Nephron progenitor cell (in vitro differentiated cells): ENCODE data around the gene NFATC4.
"Not testable (repeated sequence)": the region's sequence is repeated elsewhere in the genome, so short reads cannot be mapped to it uniquely, and the experiment has no call there.

ENCODE experiments used
- DNase-seq: peaks from one replicate; pipeline ENCODE4 v3.0.0; 2021
- H3K27ac Mint-ChIP-seq: 2 replicates; pipeline ENCODE4 v1.8.0; 2021; ENCODE audit warnings: mild to moderate bottlenecking, moderate library complexity, mixed read lengths
- H3K27me3 Mint-ChIP-seq: 2 replicates; pipeline ENCODE4 v1.8.0; 2021; ENCODE audit warnings: mild to moderate bottlenecking, low read depth, mixed read lengths; ENCODE audit not compliant: poor library complexity
- H3K36me3 Mint-ChIP-seq: 2 replicates; pipeline ENCODE4 v1.8.0; 2021; ENCODE audit warnings: low read depth, mixed read lengths
- H3K4me1 Mint-ChIP-seq: 2 replicates; pipeline ENCODE4 v1.8.0; 2021; ENCODE audit warnings: mixed read lengths
- H3K4me3 Mint-ChIP-seq: 2 replicates; pipeline ENCODE4 v1.8.0; 2021; ENCODE audit warnings: mild to moderate bottlenecking, moderate library complexity, mixed read lengths
- H3K9me3 Mint-ChIP-seq: 2 replicates; pipeline ENCODE4 v1.8.0; 2021; ENCODE audit warnings: mild to moderate bottlenecking, moderate library complexity, mixed read lengths
- TF ChIP-seq, protein P1 (sequence below): fragments of 200-600 bp; sonication (generic); IDR thresholded peaks from 2 replicates; pipeline ENCODE4 v1.5.0; 2021; ENCODE audit warnings: antibody characterized with exemption

NFATC4 gene

DNA sequence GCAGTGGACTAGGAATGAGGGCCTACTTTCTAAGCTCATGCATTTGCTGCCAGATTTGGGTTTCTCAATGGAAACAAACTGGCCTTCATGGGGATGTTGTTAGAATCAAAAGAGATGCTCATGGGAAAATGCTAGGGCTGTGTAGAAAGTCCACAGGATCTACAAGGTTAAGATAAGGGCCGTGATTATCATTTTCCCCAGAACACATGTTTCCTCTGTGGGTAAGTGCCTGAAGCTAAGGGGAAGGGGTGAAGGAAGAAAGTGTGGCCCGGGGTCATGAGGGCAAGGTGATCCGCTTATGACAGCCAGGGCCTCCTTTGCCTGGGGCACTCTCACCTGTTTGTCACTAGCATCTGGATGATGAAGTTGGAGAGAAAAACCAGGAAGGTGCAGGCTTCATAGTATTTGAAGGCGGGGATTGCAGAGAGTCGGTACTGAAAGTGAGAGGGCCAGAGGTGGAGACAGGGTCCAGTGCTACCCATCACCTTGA, 42.9 kb upstream of the NFATC4 start:
- TF ChIP-seq, protein P1, sequence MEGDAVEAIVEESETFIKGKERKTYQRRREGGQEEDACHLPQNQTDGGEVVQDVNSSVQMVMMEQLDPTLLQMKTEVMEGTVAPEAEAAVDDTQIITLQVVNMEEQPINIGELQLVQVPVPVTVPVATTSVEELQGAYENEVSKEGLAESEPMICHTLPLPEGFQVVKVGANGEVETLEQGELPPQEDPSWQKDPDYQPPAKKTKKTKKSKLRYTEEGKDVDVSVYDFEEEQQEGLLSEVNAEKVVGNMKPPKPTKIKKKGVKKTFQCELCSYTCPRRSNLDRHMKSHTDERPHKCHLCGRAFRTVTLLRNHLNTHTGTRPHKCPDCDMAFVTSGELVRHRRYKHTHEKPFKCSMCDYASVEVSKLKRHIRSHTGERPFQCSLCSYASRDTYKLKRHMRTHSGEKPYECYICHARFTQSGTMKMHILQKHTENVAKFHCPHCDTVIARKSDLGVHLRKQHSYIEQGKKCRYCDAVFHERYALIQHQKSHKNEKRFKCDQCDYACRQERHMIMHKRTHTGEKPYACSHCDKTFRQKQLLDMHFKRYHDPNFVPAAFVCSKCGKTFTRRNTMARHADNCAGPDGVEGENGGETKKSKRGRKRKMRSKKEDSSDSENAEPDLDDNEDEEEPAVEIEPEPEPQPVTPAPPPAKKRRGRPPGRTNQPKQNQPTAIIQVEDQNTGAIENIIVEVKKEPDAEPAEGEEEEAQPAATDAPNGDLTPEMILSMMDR, result no peak
- no peak for DNase-seq
- Mint-ChIP-seq H3K4me1 (peaks cover 60% of the 10 kb centered on the region), H3K4me3 (no peak overlapping the region), H3K36me3 (no peaks in the 10 kb centered on the region), H3K27ac (no peak overlapping the region), H3K27me3 (peaks cover 39% of the 10 kb centered on the region), H3K9me3 (peaks cover 8% of the 10 kb centered on the region)

DNA sequence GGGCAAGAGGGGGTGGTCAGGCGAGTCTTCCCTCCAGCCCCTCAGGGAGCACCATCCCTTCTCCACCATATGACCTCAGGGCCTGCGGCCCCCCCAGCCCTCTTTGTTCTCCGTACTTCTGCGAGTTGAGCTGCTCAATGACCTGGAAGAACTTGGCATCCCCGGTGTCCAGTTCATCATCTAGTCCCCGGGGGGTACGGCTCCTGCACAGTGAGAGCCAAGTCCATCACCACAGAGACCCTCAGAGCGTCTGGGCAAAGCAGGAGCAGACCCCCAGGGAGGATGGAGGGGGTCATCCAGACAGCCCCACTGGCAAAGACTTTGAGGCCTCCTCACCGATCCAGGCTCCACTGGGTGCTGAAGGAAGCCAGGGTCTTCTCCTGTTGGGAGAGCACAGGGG, 42.0 kb upstream of the NFATC4 start:
- H3K4me1 Mint-ChIP-seq, result peaks cover 56% of the 10 kb centered on the region
- TF ChIP-seq, protein P1, result no peak
- H3K4me3 Mint-ChIP-seq, result peak overlapping the region; percentile 40
- H3K36me3 Mint-ChIP-seq, result no peaks in the 10 kb centered on the region
- no peak overlapping the region for H3K27ac Mint-ChIP-seq
- peaks cover 43% of the 10 kb centered on the region for H3K27me3 Mint-ChIP-seq
- peaks cover 8% of the 10 kb centered on the region for H3K9me3 Mint-ChIP-seq
- DNase-seq, result no peak

DNA sequence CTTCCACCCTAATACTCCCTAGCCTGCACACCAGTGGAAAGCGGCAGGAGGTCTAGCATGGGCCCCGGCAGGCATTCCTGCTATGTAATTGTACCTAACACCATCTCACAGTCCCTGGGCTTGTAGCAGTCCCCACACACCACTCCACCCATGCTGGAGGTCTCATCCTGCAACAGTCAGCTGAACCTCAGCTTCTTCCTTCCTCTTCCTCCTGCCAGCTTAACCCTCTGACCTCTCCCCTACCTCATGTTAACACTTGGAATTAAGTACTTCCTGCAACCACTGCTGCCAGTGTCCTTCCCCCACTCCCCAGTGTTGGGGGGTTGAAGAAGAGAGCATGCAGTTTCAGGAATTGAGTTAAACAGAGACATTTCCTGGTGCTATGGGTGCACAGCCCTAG, 40.7 kb upstream of the NFATC4 start:
- Mint-ChIP-seq H3K4me1 (peaks cover 54% of the 10 kb centered on the region), H3K27ac (no peak overlapping the region), H3K4me3 (no peak overlapping the region), H3K36me3 (no peaks in the 10 kb centered on the region), H3K9me3 (peaks cover 8% of the 10 kb centered on the region), H3K27me3 (peaks cover 44% of the 10 kb centered on the region)
- TF ChIP-seq, protein P1, result no peak
- no peak for DNase-seq

DNA sequence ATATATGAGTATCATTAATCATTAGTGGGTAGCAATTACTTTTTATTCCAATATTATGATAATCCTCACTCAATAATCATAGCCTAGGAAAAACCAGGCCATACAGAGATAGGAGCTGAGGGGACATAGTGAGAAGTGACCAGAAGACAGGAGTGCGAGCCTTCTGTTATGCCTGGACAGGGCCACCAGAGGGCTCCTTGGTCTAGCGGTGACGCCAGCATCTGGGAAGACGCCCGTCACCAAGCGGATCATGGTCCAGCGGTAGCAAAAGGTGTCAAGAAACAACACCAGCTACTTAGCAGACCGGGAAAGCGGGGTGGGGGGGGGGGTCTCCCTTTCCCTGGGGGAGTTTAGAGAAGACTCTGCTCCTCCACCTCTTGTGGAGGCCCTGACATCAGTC, 40.1 kb upstream of the NFATC4 start:
- peaks cover 49% of the 10 kb centered on the region for H3K27me3 Mint-ChIP-seq
- H3K9me3 Mint-ChIP-seq, H3K27ac Mint-ChIP-seq, H3K36me3 Mint-ChIP-seq, H3K4me3 Mint-ChIP-seq: not testable (repeated sequence)
- TF ChIP-seq, protein P1, result peak; percentile 59
- peak; percentile 55 for DNase-seq
- H3K4me1 Mint-ChIP-seq, result peaks cover 54% of the 10 kb centered on the region

DNA sequence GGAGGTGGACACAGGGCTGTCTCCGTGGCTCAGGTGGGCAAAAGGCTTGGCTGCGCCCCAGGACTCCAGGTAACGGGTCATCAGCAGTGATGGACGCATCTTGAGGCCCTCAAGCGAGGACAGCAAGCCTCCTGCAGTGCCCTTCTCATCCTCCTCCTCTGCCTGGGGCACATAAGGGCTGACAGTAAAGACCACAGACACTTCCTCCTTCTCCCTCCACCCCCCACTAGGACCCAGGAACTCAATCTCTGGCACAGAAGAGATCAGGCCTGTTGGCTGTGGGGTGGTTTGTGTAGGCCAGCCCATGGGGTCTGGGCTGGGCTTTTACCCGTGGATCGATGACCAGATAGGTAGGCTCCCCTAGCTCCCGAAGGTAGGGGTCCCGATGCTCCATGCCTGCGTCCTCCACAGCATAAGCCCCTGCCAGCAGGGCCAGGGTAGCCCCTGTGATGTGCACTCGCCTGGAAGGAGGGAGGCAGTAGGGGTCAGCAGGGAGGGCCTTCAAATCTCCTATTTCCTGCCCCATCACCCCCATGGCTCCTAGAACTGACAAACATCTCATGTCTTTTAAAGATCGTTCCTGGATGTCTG, 38.8 kb upstream of the NFATC4 start:
- Mint-ChIP-seq H3K4me3 (no peak overlapping the region), H3K36me3 (no peaks in the 10 kb centered on the region), H3K9me3 (peaks cover 8% of the 10 kb centered on the region), H3K27me3 (peaks cover 59% of the 10 kb centered on the region), H3K4me1 (peaks cover 48% of the 10 kb centered on the region), H3K27ac (no peak overlapping the region)
- no peak for DNase-seq
- TF ChIP-seq, protein P1, result no peak

DNA sequence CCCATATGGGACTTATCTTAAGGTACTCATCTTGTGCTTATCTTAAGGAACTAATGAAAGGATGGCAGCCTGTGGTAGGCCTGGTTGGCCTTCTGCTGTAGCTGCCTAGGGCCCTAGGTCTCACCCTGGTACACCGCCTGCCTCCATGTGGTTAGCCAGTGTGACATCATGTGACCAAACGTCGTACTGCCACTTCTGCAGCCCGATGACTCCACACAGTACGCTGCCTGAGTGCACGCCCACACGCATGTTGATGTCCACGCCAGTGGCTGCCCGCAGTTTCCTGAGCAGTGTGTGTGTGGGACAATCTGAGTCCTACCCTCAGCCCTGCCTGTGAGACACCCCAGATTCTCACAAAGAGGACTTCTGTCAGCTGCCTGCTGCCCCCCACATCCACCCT, 38.2 kb upstream of the NFATC4 start:
- Mint-ChIP-seq H3K9me3 (peaks cover 8% of the 10 kb centered on the region), H3K4me1 (peaks cover 43% of the 10 kb centered on the region), H3K27ac (no peak overlapping the region), H3K4me3 (no peak overlapping the region), H3K36me3 (no peaks in the 10 kb centered on the region), H3K27me3 (peaks cover 63% of the 10 kb centered on the region)
- no peak for DNase-seq
- TF ChIP-seq, protein P1, result no peak
